Hepatic stellate cell (primary cell): ENCODE data around the gene FNDC5.
A peak's percentile ranks its signal among the peaks of the same experiment; 100 is the strongest.

Experiments used
- DNase-seq: peaks from one replicate; pipeline ENCODE4 v3.0.0; 2011; ENCODE audit warnings: low spot score

FNDC5 gene

GRCh38 chr1:32897082-32898049 lies 26.7 kb upstream of the FNDC5 start:
- DNase-seq, result no peak

GRCh38 chr1:32896451-32896850 lies 25.7 kb upstream of the FNDC5 start:
- no peak for DNase-seq

GRCh38 chr1:32895325-32896215 lies 24.9 kb upstream of the FNDC5 start:
- no peak for DNase-seq

GRCh38 chr1:32894681-32895080 lies 24.0 kb upstream of the FNDC5 start:
- DNase-seq, result no peak

GRCh38 chr1:32894019-32894600 lies 23.4 kb upstream of the FNDC5 start:
- DNase-seq, result no peak

GRCh38 chr1:32893198-32894018 lies 22.7 kb upstream of the FNDC5 start:
- DNase-seq, result no peak

GRCh38 chr1:32892368-32893197 lies 21.9 kb upstream of the FNDC5 start:
- DNase-seq, result peak; percentile 75

- DNase-seq, result no peak
These were observed 20.9 kb upstream of the FNDC5 start for GRCh38 chr1:32891630-32892029.

GRCh38 chr1:32891241-32891570 lies 20.5 kb upstream of the FNDC5 start:
- no peak for DNase-seq

- no peak for DNase-seq
These were observed 20.0 kb upstream of the FNDC5 start for GRCh38 chr1:32890516-32891240.

GRCh38 chr1:32889731-32890278 lies 19.1 kb upstream of the FNDC5 start:
- no peak for DNase-seq

- DNase-seq, result no peak
These were observed 18.1 kb upstream of the FNDC5 start for GRCh38 chr1:32888677-32889420.

GRCh38 chr1:32888134-32888533 lies 17.4 kb upstream of the FNDC5 start:
- DNase-seq, result no peak

GRCh38 chr1:32887623-32888022 lies 16.9 kb upstream of the FNDC5 start:
- no peak for DNase-seq

- no peak for DNase-seq
These were observed 16.2 kb upstream of the FNDC5 start for GRCh38 chr1:32886828-32887414.

- DNase-seq, result peak; percentile 83
These were observed 15.5 kb upstream of the FNDC5 start, which contains the start of gene HPCA for GRCh38 chr1:32886004-32886827. Gene HPCA, plus strand, starts transcription at chr1:32886491. Its CDS starts 2,408 bp downstream, at chr1:32888899.

GRCh38 chr1:32885676-32886003 lies 14.9 kb upstream of the FNDC5 start:
- DNase-seq, result no peak

- DNase-seq, result no peak
These were observed 14.0 kb upstream of the FNDC5 start for GRCh38 chr1:32884726-32885125.
